GM18507 (cell line): ENCODE results near the gene LYZL1.
A peak's percentile ranks its signal among the peaks of the same experiment; 100 is the strongest.
"Not testable (repeated sequence)": the region's sequence is repeated elsewhere in the genome, so short reads cannot be mapped to it uniquely, and the experiment has no call there.

Source experiments
- DNase-seq: peaks from one replicate; pipeline ENCODE4 v3.0.0; 2011; ENCODE audit warnings: low read depth; ENCODE audit not compliant: insufficient read length; ENCODE audit errors: extremely low spot score
- FAIRE-seq: peaks from 2 replicates; lab custom pipeline; 2011; peaks lifted over from hg19 to GRCh38; lab: Jason Lieb, UNC

LYZL1 gene

DNA sequence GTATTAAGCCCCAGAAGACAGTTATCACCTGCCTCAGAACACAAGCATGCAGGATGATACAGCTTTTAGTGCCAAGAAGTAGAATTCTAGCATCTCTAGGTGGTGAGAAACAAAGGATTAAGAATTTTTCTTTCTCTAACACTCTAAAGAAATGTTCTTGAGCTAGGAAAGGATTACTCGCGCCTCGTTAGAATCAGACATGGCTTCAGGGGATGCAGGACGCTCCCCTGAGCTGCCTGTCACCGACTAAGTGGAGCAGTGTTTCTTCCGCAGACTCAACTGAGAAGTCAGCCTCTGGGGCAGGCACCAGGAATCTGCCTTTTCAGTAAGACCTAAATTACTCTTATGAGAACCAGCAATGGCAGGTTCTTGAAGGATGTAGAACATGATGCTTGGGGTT lies at the start of gene LYZL1:
TSS of gene LYZL1 (plus strand) at position 165 of the 400 bp plus-strand sequence. CDS start 2,798 bp downstream, outside the sequence.
- not testable (repeated sequence) for DNase-seq, FAIRE-seq

DNA sequence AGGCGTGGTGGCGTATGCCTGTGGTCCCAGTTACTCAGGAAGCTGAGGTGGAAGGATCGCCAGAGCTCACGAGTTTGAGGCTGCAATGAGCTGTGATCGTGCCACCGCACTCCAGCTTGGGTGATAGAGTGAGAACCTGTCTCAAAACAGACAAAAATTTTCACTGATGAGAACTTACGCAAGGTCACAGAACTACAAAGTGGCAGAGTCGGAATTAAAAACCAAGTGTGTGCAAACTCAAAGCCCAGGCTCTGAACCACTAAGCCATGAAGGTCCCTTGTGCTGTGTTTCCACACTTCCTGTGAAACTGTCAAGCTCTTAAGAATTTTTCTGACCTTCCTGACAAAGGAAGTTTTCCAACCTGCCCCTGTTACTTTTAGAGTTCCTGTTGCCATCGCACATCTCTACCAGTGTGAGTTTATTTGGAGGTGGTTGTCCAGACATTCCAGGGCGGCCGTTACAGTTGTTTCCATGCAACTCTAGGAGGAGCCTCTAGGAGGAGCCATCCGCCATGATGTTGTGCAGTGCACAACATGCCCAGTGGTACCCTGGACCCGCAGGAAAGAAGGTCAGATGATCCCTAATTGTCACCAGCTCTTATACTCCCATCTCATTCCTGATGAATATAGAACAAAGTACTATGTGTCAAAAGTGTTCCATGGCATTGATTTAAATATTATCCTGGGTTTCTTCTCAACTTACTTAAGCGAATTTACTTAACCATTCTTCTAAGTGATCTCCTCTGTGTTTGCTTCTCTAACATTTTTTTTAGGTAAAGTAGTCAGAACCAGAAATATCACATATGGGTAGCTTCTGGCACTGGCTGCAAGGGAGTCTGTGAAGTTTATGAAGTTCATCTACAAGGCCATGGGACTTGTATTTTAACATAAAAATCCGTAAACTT lies 49.0 kb upstream of the LYZL1 start:
- DNase-seq (no peak), FAIRE-seq (peak; percentile 5)

DNA sequence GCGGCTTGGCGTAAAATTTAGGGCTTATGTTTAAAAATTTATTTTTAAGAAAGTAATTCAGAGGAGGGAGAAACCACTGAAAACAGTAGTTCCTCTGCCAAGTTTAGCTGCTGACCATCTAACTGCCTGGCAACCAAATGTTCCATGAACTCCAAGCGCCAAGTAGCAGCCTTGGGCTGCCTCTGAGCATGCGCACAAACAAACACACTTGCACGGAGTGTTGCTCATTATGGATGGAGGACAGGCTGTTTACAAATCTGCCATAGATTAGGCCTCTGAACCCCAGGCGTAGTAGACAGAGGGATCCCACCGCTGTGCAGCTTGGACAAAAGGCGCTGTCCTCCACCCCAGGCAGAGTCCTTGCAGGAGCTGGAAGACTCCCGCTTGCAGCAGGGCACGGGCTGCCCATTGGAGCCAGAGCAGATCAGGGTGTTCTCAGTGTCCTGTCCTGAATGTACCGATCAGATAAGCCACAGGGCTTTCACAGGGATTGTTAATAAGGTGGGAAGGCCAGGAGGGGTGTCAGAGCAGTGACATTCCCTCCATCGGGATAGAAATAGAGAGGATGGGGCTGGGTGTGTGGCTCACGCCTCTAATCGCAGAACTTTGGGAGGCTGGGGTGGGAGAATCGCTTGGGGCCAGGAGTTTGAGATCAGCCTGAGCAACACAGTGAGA lies 47.7 kb upstream of the LYZL1 start:
- DNase-seq = no peak
- FAIRE-seq = no peak

DNA sequence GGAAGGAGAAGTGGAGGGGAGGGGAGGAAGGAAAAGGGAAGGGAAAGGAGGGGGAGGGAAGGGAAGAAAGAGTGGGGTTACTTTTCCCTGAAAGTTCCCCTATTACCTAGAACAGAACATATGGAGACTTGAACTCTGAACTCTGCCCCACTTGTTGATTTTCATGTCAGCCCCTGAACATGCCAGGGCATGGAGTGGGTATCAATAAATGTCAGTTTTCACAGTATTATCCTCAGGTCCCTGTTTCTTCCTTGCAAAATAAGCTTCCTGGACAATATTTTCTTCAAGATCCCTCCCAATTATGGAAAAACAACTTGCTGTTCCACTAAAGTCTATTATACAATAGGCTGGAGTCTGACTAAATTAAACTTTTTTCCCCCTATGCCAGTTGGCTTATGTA lies 46.9 kb upstream of the LYZL1 start:
- DNase-seq (no peak), FAIRE-seq (no peak)

DNA sequence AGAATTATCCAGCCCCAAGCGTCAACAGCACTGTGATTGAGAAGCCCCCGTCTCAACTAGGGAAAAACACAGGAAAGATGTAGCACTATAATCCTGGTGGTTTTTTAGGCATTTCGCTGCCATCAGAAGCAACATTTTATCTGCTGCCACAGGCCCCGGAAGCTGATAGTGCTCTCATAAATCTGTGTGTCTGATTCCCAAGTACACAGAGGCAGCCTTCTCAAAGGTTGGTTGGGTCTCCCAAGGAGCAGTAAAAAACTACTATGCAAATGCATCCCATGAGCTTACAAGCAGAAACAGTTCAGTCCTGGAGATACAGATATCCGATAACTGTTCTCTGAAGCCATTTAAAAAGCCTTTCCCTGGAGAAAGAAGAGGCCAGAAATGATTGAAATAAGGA lies 45.8 kb upstream of the LYZL1 start:
- no peak for DNase-seq
- FAIRE-seq = no peak

DNA sequence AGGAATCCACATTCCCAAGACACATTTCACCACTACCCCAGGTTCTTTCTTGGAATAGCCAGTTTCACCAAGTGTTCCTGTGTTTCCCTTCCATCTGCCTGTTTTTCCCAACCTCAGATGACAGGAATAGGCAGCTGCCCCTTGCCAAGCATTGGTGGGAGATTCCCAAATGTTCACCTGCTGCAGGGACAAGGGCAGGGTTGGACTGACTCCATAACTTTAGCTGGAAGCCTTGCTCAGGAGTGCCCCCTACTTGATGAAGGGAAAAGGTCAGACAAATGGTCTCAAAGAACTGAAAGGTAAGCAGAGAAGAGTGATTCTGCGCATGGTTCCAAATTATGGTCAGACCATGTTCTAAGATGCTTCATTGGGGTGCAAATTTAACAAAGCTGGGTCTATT lies 45.1 kb upstream of the LYZL1 start:
- FAIRE-seq (no peak), DNase-seq (no peak)

DNA sequence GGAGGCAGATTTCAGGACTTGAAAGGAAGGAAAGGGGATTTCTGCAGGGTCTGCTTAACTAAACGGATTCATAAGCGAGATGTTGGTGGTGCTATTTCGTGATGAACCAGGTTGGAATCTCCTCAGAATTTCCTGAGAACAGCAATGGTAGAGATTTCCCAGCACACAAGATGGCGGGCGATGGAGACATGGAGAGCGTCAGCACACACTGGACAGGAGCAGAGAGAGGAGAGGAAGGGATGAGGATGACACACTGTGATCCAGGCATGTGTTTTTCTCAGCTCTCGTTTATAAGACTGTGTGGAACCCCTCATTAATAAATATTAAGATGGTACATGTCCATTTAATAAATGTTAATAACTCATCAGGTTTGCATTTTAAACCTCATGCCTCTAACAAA lies 43.9 kb upstream of the LYZL1 start:
- FAIRE-seq = no peak
- DNase-seq = no peak

DNA sequence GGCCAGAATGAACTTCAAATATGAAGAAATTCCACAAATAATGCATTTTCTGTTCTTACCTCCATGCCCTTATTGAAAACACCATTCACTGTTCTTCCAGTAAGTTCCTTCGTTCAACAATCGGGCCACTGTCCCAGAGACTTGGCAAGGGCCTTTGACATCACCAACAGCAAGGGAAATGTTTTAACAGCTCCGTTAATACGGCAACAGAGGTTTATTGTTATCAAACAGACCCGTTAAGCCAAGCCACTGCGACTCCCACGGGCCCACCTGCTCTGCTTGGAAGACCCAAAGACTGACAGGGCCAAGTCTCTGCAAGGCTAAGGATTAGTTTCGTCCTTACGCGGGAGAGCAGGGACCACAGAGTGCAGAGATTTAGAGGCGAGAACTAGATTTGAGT lies 43.4 kb upstream of the LYZL1 start:
- no peak for DNase-seq
- no peak for FAIRE-seq

DNA sequence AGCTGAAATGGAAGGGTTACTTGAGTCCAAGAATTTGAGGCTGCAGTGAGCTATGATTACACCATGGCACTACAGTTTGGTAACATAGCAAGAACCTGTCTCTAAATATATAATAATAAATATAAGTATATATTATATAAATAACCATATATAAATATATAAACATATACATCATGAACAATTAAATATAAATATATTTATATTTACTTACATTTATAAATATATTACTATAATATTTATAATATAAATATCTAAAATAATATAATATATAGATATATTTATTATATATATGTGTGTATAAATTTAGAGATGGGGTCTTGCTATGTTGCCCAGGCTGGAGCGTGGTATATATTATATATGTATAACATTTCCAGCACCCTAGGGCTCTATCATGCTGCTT lies 42.4 kb upstream of the LYZL1 start:
- FAIRE-seq = no peak

DNA sequence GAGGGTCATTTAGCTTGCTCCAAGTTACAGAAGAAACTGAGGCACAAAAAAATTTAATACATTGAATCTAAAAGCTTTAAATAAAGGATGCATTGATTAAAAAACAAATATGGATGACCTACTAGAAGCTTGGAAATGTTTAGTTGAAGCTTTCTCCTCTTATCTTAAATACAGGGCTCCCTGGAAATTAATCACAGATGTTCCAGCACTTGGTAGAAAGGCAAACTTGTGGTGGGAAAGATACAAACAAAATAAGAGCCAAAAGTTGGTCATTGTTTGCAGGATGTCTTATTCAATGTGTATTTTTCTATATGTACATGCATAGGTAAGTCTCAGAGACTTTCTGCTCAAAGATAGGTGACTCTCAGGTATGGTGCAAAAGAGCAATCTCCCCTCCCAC lies 40.7 kb upstream of the LYZL1 start:
- no peak for FAIRE-seq
- DNase-seq = no peak

More for the DNA sequence above, 42.4 kb upstream of the LYZL1 start:
- DNase-seq = no peak

DNA sequence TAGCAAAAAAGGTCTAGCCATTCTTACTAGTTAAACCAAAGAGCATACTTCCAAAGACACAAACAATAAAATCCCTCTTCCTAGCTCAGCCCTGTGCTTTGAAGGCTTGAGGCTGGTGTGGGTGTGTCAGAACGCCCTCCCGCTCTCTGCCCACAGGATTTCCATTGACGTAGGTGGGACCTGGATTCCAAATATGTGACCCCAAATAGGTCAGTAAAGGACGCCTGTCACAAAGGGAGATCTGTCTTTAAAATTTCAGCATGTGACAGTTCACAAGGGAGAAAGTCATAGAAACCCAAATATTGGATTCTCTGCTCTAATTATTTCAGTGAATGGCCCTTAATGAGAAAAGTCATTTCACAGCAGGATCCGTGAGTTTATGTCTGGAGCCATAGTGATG lies 39.9 kb upstream of the LYZL1 start:
- no peak for FAIRE-seq
- DNase-seq = no peak

DNA sequence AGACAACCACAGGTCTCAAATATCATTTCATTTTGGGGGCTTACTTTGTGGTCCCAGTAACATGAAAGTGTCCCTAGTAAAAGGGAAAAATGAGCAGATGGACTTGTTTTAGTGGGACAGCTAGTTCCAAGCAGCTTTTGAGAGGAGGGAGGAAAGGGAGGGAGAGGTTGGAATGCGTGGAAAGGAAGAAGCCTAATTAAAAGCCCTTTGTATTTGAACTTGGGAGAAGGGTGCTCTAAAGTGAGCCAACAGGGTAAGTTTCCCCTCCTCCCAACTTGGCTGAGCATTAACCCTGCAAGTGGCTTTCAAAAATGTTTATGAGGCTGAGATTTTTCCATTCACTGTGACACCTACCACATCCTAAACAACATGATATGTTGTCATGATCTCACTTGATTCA lies 38.8 kb upstream of the LYZL1 start:
- no peak for FAIRE-seq

DNA sequence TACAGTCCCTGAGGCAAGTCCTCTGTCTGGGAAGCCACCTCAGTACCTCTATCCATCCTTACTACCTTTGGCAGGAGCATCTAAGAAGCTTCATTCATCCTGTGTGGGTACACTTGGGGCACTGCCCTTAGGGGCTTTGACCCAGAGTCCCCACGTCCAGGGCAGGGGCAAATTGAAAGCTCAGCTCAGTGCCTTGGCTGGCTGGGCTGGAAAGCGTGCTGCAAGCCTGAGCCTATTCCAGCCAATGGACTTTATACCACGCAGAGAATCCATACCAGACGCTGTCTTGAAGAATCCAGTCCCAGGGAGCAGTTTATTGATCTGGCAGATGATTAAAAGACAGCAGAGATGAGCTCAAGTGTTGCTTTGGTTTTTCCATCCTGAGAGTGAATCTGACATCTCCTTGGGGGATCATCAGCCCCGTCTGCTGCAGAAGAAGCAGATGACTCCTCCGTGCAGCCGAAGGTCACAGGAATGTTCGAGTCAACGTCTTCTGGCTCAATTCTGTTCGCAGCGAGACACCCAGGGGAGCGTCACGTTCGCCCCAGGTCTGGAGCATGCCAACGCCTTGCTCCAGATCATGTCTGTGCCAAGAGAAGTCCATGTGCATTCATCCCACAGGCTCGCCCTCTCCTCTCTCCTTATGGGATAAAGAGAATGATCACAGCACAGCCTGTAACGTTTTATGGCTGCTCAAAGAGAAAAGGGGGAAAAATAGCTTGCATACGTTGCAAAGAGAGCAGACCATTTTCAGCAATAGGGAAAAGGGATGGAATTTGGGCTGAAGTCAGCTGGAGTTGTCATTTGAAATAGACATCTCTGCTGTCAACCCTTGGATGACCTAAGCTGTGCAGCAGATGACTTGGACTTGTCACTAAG lies 35.8 kb upstream of the LYZL1 start:
- DNase-seq = no peak
- FAIRE-seq = no peak

More for the DNA sequence above, 38.8 kb upstream of the LYZL1 start:
- no peak for DNase-seq

DNA sequence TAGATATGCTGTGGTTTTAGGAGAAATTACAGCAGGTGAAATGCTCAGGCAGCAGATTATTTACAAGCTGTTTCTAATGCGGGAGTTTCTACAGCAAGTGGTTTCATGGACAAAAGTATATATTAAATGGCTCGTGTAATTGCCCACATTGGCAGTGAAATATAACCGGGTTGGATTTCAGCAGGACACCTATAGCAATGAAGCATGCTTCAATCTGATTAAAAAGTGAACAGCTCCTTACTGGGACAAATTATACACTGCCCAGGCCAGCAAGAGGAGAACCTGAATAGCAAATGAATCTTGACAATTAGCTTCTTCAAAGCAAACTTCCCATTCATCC lies 35.2 kb upstream of the LYZL1 start:
- DNase-seq = no peak
- no peak for FAIRE-seq

DNA sequence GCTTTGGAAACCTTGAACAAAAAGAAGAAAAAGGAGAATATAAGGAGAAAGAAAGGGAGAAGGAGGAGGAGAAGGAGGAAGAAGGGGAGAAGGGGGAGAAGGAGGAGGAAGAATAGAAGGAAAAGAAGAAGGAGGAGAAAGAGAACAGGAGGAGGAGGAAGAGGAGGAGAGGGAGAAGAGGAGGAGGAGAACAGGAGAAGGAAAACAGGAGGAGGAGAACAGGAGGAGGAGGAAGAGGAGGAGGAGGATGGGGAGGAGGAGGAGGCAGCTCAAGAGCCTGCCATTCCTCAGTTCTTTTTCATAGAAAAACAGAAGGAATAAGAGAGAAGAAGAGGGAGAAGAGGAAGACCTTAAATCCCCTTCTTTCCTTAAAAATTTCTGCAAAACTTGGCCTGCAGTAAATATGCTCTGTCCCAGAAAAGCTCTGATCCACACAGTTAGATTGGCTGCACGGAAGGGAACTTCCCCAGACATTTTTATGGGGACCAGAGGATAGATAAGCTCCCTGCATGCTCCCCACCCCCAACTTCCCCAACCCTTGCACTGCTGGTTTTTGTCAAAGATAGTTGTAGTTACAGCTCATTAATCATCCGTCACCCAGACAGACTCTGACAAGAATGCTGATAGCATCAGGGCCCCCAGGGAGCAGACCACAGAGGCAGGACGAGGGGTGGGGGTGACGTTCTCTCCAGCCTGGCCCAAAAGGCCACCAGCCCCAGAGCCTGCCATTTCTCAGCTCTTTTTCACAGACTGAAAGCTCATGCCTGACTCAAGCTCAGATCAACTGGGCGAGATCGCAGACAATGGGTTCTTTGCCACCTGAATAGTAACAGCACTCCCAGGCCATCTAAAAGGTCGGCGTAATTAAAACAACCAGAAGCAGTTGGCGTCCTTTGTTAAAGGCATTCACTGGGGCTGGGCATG lies 34.5 kb upstream of the LYZL1 start:
- FAIRE-seq (no peak), DNase-seq (no peak)

DNA sequence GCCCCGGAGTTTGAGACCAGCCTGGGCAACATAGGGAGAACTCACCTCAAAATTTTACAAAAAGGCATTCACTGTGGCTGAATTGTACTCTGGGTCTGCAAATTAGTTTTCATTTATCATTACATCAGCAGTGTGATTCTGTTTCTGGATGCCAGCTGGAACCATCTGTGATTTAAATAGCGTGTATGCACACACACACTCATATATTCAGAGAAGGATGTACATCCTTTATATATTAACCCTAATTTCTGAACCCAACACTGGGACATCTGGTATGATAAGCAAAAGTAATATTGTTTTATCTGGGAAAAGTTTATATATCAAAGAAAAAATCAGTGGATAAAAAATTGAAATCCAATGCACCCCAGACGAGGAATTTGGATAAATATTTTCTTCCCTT lies 33.8 kb upstream of the LYZL1 start:
- no peak for DNase-seq
- no peak for FAIRE-seq

DNA sequence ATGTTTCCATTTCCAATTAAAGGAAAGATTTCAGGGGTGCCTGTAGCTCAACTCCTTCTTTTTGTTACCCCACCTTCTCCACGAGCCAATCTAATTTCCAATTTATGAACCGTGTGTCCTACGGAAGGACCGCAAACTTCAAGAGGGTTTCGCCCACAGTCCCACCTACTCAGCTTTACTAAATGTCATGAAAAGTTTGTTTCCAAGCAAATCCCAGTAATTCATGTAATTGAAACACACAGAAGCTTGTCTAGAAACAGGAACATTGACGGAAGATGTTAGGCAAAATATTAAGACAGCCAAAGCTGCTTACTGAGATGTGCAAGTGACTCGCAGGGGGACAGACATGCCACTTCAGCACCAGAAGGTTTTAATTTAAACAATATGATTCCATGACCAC lies 32.9 kb upstream of the LYZL1 start:
- DNase-seq (no peak), FAIRE-seq (no peak)

DNA sequence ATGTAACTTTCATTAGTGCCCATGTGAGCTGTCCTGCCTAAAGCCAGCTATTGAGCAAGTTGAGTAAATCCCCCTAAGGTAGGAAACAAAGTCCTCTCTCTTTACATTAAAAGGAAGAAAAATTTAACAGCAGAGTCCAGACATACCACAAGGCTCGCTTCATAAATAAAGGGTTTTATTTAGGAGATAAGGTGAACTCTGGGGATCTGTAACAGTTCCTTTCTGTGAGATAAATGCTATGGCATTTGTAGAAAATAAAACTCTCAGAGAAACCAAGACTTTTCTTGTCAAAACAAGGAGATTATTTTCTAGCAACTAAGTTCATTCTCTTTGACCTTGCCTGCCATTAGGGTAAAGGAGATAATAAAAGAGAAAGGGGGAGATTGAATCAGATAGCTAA lies 32.3 kb upstream of the LYZL1 start:
- no peak for DNase-seq
- no peak for FAIRE-seq

DNA sequence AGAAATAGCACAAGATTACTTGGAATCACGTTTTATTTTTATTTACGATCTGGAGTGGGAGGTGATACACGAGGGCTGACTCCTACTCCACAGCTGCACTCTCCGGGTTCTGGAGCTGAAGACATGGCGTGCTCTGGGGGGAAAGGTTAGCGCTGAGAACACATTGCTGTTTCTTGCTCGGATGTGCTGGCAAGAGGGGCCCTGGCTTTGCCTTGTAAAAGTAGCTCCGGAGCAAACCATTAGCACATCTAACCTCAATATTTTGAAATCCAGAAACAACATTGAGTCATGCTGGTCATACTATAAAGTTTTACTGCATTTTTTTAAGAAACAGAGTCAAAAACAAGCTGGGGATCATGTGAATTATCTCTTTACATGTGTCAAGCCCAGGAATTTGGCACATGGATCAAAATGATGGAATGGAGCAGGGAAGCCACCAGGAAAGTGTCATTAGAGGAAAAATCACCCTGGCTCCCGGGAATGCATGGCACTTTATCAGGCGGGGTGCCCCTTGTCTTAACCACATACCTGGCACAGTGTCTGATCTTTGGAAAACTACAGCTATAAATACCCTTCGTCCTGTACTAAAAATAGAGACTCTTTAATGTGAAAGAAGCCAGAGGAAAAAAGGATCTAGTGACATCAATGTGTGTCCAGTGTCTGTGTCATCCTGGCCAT lies 31.6 kb upstream of the LYZL1 start:
- no peak for FAIRE-seq
- DNase-seq = no peak
